ENCODE data around the gene ASB14.
A peak's percentile ranks its signal among the peaks of the same experiment; 100 is the strongest.

ASB14 gene

GRCh38 chr3:57261119-57261518, 31.4 kb downstream of the ASB14 start:
- DNase-seq: no peak

- DNase-seq: no peak
Measured at GRCh38 chr3:57257678-57258077, 34.8 kb downstream of the ASB14 start.

GRCh38 chr3:57256844-57257243, 35.6 kb downstream of the ASB14 start:
- no peak for DNase-seq

- no peak for DNase-seq
Measured at GRCh38 chr3:57252404-57252803, 40.1 kb downstream of the ASB14 start.

- no peak for DNase-seq
Measured at GRCh38 chr3:57244946-57245345, 47.5 kb downstream of the ASB14 start.

- DNase-seq: no peak
Measured at GRCh38 chr3:57234613-57235575, 57.6 kb downstream of the ASB14 start.

- no peak for DNase-seq
Measured at GRCh38 chr3:57233799-57234198, 58.7 kb downstream of the ASB14 start.

GRCh38 chr3:57230006-57230405, 62.5 kb downstream of the ASB14 start:
- DNase-seq: no peak

GRCh38 chr3:57227930-57228751, 64.3 kb downstream of the ASB14 start:
- DNase-seq: peak in 50 of 51 donors; percentile 3 to 85 (median 38)

GRCh38 chr3:57227204-57227929, 65.1 kb downstream of the ASB14 start, which contains the start of gene APPL1:
TSS of gene APPL1 (plus strand) at chr3:57227729. CDS start at chr3:57227884, 155 bp downstream.
- peak; percentile 13 to 96 (median 87) for DNase-seq

GRCh38 chr3:57226176-57226575, 66.3 kb downstream of the ASB14 start:
- DNase-seq: peak in 1 of 51 donors; percentile 1

GRCh38 chr3:57224856-57225255, 67.6 kb downstream of the ASB14 start:
- DNase-seq: no peak

- DNase-seq: peak in 1 of 51 donors; percentile 5
Measured at GRCh38 chr3:57221883-57222282, 70.6 kb downstream of the ASB14 start.

Data from hypothalamus (tissue), 51 donors.